Measurements from ENCODE around the gene RARRES2.
"Not testable (repeated sequence)": the region's sequence is repeated elsewhere in the genome, so short reads cannot be mapped to it uniquely, and the experiment has no call there.

The RARRES2 gene

GRCh38 chr7:150295614-150296013 lies 45.8 kb downstream of the RARRES2 start:
- DNase-seq (ENCODE audit: low read depth in 2 of 3, low spot score in 1 of 3): not testable (repeated sequence)

DNA sequence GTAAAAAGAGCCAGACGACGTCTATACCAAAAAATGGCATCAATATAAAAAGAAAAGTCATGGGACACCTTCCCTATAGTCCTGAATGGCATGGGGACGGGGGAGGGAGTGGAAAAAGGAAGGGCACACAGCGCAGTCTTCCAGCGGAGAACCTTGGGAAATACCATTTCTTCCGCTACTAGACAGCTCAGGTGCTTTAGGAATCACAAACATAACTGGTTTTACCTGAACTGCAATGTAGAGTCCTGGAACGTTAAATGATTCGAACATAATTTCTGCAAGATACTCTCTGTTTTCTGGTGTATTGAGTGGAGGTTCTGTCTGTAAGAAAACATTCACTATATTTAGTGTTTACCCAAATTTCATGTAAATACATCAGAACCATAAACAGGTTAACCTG lies 46.4 kb downstream of the RARRES2 start:
- not testable (repeated sequence) for DNase-seq (ENCODE audit: low read depth in 2 of 3, low spot score in 1 of 3)

- DNase-seq (ENCODE audit: low read depth in 2 of 3, low spot score in 1 of 3): not testable (repeated sequence)
These were observed 51.1 kb downstream of the RARRES2 start for GRCh38 chr7:150290317-150290716.

GRCh38 chr7:150288816-150289215 lies 52.6 kb downstream of the RARRES2 start:
- DNase-seq (ENCODE audit: low read depth in 2 of 3, low spot score in 1 of 3): not testable (repeated sequence)

Measured in stimulated activated CD4-positive, alpha-beta T cell treated with anti-CD3 and anti-CD28 coated beads, Interleukin-12 subunit alpha, Interleukin-12 subunit beta, amount 100 ng/mL, for 48 hours (primary cell).